Measurements from ENCODE around the gene PLA2G2D.

GRCh38 chr1:20114021-20114648, 5.2 kb downstream of the PLA2G2D start:
- TF ChIP-seq ZNF70 (CRISPR knock-in tag; IDR thresholded peaks at IDR 0.05) (no peak), BACH2 (CRISPR knock-in tag; IDR thresholded peaks at IDR 0.05; ENCODE audit: borderline replicate concordance) (no peak), PATZ1 (CRISPR knock-in tag; IDR thresholded peaks at IDR 0.05; ENCODE audit: borderline replicate concordance) (no peak), CREB5 (CRISPR knock-in tag; IDR thresholded peaks at IDR 0.05; ENCODE audit: low read depth) (no peak), ARNTL (CRISPR knock-in tag; IDR thresholded peaks at IDR 0.05; ENCODE audit: borderline replicate concordance, low read depth) (no peak), ZFP30 (CRISPR knock-in tag; IDR thresholded peaks at IDR 0.05) (no peak), SNAI2 (CRISPR knock-in tag; IDR thresholded peaks at IDR 0.05) (no peak), TOX (CRISPR knock-in tag; IDR thresholded peaks at IDR 0.05; ENCODE audit: borderline replicate concordance) (no peak), TSHZ2 (CRISPR knock-in tag; IDR thresholded peaks at IDR 0.05) (no peak), TCF4 (CRISPR knock-in tag; IDR thresholded peaks at IDR 0.05; ENCODE audit: borderline replicate concordance) (no peak), ESRRG (CRISPR knock-in tag; IDR thresholded peaks at IDR 0.05) (no peak), ZC3H10 (CRISPR knock-in tag; IDR thresholded peaks at IDR 0.05) (no peak)
